Stromal cell of bone marrow (primary cell): ENCODE data around the gene CALR.

Experiments used
- DNase-seq: peaks from one replicate; pipeline ENCODE4 v3.0.0-alpha.2; 2012; ENCODE audit warnings: low read depth

The CALR gene

GRCh38 chr19:12979974-12980373 lies 41.6 kb downstream of the CALR start:
- DNase-seq: no peak

DNA sequence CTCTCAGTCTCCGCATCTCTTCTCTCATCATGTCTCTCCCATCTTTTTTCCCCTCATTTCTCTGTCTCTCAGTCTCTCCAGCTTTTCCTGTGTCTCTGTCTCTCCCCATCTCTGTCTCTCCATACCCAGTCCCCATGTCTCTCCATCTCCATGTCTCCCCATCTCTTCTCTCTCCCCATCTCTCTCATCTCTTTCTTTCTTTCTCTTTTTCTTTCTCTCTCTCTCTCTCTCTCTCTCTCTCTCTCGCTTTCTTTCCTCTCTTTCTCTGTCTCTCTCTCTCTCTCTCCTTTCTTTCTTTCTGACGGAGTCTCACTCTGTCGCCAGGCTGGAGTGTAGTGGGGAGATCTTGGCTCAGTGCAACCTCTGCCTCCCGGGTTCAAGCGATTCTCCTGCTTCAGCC lies 44.2 kb downstream of the CALR start:
- no peak for DNase-seq

- DNase-seq: no peak
These were observed 44.7 kb downstream of the CALR start for GRCh38 chr19:12983091-12983490.

DNA sequence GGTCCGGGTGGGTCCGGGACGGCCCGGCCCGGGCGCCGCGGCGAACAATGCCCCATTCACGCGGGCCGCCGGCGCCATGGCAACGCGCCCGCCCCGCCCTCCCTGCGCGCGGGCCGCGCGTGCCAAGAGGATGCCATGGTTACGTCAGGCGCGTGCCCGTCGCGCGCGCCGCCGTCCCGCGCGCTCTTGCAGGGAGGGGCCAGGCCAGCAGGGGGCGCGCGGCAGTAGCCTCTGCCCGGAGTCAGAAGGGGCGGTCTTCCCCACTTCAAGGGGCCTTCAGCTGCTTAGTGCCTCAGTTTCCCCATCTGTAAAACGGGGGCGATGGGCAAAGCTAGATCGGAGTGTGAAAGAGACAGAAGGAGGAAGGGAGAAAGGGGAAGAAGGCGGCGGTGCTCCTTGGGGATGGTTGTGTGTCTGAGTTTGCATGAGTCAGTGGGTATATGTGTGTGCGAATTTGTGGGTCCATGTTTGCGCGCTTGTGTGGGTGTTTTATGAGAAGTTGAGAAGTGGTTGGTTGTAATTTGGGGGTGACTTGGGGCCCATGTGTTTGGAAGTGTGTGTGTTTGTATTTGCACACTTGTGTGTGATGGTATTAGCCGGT lies 45.2 kb downstream of the CALR start:
- no peak for DNase-seq

GRCh38 chr19:12984143-12984627 lies 45.8 kb downstream of the CALR start:
- no peak for DNase-seq

- DNase-seq: no peak
These were observed 46.3 kb downstream of the CALR start for GRCh38 chr19:12984683-12985048.

GRCh38 chr19:12985049-12985776 lies 46.8 kb downstream of the CALR start:
- no peak for DNase-seq

DNA sequence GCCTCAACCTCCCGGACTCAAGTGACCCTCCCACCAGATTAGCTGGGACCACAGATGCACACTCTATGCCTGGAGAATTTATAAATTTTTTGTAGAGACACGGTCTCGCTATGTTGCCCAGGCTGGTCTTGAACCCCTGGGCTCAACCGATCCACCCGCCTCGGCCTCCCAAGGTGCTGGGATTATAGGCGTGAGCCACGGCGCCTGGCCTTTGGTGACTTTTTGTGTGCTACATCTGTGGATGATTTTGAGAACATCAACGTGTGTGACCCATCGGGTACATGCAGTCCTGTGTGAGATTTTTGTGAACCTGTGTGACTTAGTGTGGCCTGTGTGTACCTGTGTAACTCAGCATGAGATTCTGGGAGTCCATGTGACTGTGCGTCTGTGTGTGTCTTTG lies 48.3 kb downstream of the CALR start:
- DNase-seq: no peak

- DNase-seq: no peak
These were observed 48.8 kb downstream of the CALR start for GRCh38 chr19:12987190-12987589.

DNA sequence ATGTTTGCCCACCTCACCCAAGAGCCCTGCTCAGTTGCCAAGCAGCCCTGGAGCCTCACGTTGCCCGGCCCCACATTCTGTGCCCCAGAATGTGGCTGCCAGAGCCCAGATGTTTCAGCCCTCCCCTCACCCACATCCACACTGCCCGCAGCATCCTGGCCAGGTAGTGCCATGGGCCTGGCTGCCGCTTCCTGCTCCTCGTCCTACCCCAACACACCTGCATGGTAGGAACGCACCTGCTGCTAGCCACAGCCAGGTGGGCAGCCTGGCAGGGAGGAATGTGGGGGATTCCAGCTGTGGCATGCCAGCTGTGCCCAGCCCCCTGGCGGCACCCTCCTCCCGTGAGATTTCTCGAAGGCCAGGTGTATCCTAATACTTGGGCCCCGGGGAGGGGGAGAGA lies 49.4 kb downstream of the CALR start:
- no peak for DNase-seq

- DNase-seq: no peak
These were observed 52.0 kb downstream of the CALR start for GRCh38 chr19:12990431-12990830.

DNA sequence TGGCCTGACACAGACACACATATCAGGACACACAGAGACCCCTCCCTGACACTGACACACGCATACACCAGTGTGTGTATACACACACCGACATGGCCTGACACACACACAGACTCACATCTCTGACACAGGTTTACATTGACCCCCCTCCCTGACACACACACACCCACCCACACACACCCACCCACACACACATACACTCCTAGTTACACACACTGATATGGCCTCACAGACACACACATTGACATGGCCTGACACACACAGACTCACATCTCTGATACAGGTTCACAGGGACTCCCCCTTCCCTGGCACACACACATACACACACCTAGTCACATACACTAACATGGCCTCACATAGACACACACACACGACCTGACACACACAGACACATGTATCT lies 52.4 kb downstream of the CALR start:
- no peak for DNase-seq

DNA sequence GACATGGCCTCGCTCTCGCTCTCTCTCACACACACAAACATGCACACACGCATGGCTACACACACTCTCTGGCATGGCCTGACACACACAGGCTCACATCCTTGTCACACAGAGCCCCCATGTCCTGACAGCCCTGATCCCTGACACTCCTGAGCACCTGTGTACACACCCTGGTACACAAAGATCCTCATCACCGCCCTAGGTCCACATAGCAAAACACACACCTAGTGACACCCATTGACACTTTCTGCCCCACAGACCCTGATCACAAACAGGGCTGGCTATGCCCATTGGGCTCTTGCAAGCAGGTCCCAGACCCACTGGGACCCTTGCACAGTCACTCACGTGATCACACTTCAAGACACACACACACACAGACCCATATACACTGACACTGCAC lies 52.9 kb downstream of the CALR start:
- DNase-seq: no peak

DNA sequence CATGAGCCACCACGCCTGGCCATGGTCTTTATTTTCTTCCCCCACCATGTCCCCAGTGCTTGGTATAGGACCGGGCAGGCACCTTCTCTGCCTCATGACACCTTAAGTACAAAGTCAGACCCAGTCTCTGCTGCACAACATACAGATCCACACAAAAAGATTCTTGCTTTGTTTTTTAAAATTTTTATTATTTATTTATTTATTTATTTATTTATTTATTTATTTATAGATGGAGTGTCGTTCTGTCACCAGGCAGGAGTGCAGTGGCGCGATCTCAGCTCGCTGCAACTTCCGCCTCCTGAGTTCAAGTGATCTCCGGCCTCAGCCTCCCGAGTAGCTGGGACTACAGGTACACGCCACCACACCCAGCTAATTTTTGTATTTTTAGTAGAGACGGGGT lies 54.3 kb downstream of the CALR start:
- no peak for DNase-seq

DNA sequence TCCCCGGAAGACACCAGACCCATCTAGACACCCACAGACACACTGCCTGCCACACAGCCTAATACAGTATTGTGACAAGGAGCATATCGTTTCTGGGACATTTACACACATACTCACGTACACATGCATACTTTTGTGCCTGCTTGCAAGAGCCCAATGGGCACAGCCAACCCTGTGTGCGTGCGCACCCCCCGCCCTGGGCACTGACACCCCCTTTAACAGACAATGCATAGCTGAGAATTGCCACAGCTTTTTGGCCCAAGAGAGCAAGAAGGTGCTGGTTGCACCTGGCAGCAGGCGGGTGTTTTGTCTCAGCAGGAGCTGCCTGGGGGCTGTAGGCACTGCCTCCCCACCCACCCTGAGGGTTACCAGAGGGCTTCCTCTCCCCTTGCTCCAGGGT lies 55.2 kb downstream of the CALR start:
- DNase-seq: no peak
